Measurements from ENCODE around the gene CEL.
"Not testable (repeated sequence)": the region's sequence is repeated elsewhere in the genome, so short reads cannot be mapped to it uniquely, and the experiment has no call there.

Gene CEL

GRCh38 chr9:133065070-133065388, 3.2 kb downstream of the CEL start:
- DNase-seq, result no peak

- no peak for DNase-seq
Measured at GRCh38 chr9:133066181-133066983, 4.6 kb downstream of the CEL start.

DNA sequence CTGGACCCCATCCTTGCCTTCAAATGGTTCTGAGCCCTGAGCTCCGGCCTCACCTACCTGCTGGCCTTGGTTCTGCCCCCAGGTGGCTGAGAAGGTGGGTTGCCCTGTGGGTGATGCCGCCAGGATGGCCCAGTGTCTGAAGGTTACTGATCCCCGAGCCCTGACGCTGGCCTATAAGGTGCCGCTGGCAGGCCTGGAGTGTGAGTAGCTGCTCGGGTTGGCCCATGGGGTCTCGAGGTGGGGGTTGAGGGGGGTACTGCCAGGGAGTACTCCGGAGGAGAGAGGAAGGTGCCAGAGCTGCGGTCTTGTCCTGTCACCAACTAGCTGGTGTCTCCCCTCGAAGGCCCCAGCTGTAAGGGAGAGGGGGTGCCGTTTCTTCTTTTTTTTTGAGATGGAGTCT, 5.2 kb downstream of the CEL start:
- DNase-seq, result no peak

DNA sequence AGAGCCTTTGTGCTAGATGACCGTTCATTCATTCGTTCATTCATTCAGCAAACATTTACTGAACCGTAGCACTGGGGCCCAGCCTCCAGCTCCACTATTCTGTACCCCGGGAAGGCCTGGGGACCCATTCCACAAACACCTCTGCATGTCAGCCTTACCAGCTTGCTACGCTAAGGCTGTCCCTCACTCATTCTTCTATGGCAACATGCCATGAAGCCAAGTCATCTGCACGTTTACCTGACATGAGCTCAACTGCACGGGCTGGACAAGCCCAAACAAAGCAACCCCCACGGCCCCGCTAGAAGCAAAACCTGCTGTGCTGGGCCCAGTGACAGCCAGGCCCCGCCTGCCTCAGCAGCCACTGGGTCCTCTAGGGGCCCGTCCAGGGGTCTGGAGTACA, 6.0 kb downstream of the CEL start:
- no peak for DNase-seq

- not testable (repeated sequence) for DNase-seq
Measured at GRCh38 chr9:133068431-133068830, 6.7 kb downstream of the CEL start.

DNA sequence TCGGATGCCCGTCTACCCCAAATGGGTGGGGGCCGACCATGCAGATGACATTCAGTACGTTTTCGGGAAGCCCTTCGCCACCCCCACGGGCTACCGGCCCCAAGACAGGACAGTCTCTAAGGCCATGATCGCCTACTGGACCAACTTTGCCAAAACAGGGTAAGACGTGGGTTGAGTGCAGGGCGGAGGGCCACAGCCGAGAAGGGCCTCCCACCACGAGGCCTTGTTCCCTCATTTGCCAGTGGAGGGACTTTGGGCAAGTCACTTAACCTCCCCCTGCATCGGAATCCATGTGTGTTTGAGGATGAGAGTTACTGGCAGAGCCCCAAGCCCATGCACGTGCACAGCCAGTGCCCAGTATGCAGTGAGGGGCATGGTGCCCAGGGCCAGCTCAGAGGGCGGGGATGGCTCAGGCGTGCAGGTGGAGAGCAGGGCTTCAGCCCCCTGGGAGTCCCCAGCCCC, 8.8 kb downstream of the CEL start:
- DNase-seq, result not testable (repeated sequence)

DNA sequence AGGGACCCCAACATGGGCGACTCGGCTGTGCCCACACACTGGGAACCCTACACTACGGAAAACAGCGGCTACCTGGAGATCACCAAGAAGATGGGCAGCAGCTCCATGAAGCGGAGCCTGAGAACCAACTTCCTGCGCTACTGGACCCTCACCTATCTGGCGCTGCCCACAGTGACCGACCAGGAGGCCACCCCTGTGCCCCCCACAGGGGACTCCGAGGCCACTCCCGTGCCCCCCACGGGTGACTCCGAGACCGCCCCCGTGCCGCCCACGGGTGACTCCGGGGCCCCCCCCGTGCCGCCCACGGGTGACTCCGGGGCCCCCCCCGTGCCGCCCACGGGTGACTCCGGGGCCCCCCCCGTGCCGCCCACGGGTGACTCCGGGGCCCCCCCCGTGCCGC, 9.2 kb downstream of the CEL start:
- DNase-seq, result not testable (repeated sequence)

GRCh38 chr9:133071484-133072150, 9.8 kb downstream of the CEL start:
- no peak for DNase-seq

DNA sequence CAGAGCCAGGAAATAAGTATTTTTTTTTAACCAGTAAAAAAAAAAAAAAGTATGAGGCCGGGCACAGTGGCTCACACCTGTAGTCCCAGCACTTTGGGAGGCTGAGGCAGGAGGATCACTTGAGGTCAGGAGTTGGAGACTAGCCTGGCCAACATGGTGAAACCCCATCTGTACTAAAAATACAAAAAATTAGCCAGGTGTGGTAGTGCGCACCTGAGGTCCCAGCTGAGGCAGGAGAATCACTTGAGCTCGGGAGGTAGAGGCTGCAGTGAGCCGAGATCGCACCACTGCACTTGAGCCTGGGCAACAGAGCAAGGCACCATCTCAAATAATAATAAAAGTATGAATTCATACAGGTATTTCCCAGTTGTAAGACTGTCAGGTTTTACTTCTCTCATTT, 10.4 kb downstream of the CEL start:
- not testable (repeated sequence) for DNase-seq

GRCh38 chr9:133073086-133074014, 11.6 kb downstream of the CEL start:
- DNase-seq, result no peak

GRCh38 chr9:133074111-133074651, 12.4 kb downstream of the CEL start:
- DNase-seq, result no peak

GRCh38 chr9:133075925-133076630, 14.3 kb downstream of the CEL start:
- DNase-seq, result no peak

DNA sequence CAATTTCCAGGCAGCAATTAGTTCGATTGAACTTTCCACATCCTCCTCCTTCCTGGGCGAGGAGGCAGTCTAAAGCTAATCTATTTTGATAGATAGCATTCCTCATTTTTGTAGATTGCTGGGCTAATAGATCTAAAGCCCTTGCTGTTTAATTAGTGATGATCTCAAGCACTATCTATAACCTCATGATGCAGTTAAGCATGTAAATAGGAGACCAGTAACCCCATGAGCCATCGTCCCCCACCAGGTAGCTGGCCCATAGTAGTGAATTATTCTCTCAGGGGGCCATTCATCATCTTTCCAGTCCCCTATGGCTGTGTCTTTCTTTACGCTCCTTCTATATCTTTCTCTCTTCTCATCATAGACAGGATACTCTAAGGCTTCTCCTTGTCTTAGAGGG, 14.9 kb downstream of the CEL start:
- no peak for DNase-seq

- DNase-seq, result no peak
Measured at GRCh38 chr9:133078486-133078885, 16.7 kb downstream of the CEL start.

- DNase-seq, result no peak
Measured at GRCh38 chr9:133080161-133080560, 18.4 kb downstream of the CEL start.

- not testable (repeated sequence) for DNase-seq
Measured at GRCh38 chr9:133080786-133081779, 19.3 kb downstream of the CEL start.

- not testable (repeated sequence) for DNase-seq
Measured at GRCh38 chr9:133081957-133082644, 20.3 kb downstream of the CEL start.

GRCh38 chr9:133083688-133084087, 21.9 kb downstream of the CEL start:
- DNase-seq, result not testable (repeated sequence)

- not testable (repeated sequence) for DNase-seq
Measured at GRCh38 chr9:133086212-133086860, 24.6 kb downstream of the CEL start.

DNA sequence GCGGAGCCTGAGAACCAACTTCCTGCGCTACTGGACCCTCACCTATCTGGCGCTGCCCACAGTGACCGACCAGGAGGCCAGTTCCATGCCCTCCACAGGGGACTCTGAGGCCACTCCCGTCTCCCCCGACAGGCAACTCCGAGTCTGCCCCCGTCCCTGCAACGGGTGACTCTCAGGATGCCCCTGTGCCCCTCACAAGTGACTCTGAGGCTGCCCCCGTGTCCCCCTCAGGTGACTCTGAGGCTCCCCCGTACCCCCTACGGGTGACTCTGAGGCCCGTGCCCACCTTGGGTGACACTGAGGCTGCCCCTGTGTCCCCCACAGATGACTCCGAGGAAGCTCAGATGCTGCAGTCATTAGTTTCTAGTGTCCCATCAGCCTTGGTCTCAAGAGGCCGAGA, 25.1 kb downstream of the CEL start:
- no peak for DNase-seq

All from activated CD4-positive, CD25-positive, alpha-beta regulatory T cell (primary cell).